Gastroesophageal sphincter (tissue), 3 donors: ENCODE measurements around the gene FAM78B.

Experiments
- CTCF ChIP-seq, 4 experiments: fragments of 200-600 bp in 2 of 4; fragments of 450-650 bp in 2 of 4; sonication (generic) in 1 of 4; IDR thresholded peaks; one replicate each; pipeline ENCODE4 v1.5.1; 2017 to 2019; ENCODE audit warnings: antibody characterized with exemption in 4 of 4, mild to moderate bottlenecking in 2 of 4, moderate library complexity in 2 of 4
- EP300 ChIP-seq: sonication (generic); formaldehyde crosslinking; IDR thresholded peaks from one replicate; pipeline ENCODE4 v1.6.1; 2017; ENCODE audit warnings: antibody characterized with exemption, mild to moderate bottlenecking
- POLR2A ChIP-seq, 2 donors: fragments of 450-650 bp; IDR thresholded peaks; one replicate each; pipeline ENCODE4 v1.6.1; 2017; ENCODE audit warnings: antibody characterized with exemption in 2 of 2, mild to moderate bottlenecking in 2 of 2, moderate library complexity in 1 of 2
- POLR2AphosphoS5 ChIP-seq: sonication (generic); formaldehyde crosslinking; IDR thresholded peaks from one replicate; pipeline ENCODE4 v1.6.1; 2017; ENCODE audit warnings: antibody characterized with exemption

GRCh38 chr1:166073489-166073888 is 93.3 kb downstream of the FAM78B start:
- TF ChIP-seq CTCF (IDR thresholded peaks at IDR 0.05) (no peak), POLR2AphosphoS5 (no peak), EP300 (no peak), POLR2A (IDR thresholded peaks at IDR 0.05) (no peak)
